HG03575 (cell line): Measurements from ENCODE around the gene NCK1.
"Not testable (repeated sequence)": the region's sequence is repeated elsewhere in the genome, so short reads cannot be mapped to it uniquely, and the experiment has no call there.

Experiments
- ATAC-seq: cut with Tn5 transposase; IDR thresholded peaks from one replicate; pipeline ENCODE4 v1.9.1; 2021; ENCODE audit not compliant: unreplicated experiment, insufficient number of reproducible peaks, low FRiP score; ENCODE audit errors: extremely low read depth

The NCK1 gene

DNA sequence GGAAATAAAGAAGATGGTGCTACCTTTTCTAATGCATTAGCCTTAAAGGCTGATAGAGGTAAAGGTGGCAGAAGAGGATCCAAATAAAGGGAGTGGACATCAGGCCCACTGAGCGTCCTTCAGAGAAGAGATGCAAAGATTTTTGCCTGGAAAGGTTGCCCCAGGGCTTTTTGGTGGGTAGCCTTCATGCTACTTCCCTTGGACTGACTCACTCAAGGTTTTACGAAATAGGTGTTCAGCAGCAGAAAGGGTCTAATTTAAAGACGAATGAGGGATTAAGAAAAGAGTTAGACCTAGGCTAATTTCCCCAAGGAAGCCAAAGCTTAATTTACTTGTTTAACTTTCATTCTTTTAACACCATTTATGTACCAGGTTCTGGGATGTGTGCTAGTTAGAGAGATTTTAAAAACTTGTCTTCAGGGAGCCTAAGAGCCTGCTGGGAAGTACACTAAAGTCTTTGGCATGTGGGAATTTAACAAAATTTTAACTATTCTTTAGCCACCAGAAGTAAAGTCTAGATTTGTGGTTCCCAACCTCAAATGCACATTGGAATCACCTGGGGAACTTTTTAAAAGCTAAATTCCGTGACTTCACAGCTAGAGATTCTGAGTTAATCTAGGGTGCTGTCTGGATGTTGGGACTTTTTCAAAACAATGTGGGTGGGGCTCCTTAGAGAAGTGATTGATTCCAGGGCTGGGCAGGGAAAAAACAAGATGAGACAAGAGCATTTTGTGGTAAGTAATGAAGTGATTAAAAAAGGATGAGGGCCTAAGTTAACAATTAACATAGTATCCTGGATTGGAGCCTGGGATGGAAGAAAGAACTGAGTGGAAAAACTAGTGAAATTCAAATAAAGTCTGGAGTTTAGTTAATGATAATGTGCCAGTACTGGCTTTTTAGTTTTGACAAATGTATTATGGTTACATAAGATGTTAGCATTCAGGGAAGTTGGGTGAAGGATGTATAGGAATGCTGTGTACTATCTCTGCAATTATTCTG, 99.1 kb downstream of the NCK1 start:
- no peak for ATAC-seq

DNA sequence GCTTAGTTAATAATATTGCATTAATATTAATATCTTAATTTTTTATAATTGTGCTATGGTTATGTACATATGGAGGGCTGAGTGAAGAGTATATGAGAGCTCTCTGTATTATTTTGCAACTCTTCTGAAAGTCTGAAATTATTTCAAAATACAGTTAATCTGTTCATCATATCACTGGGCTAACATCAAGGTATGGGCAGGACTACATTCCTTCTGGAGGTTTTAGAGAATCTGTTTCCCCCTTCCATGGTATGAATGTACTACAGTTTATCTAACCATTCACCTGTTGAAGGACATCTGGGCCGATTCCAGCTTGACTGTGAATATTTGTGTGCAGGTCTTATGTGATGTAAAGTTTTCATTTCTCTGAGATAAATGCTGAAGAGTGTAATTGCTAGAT, 100.9 kb downstream of the NCK1 start:
- no peak for ATAC-seq

DNA sequence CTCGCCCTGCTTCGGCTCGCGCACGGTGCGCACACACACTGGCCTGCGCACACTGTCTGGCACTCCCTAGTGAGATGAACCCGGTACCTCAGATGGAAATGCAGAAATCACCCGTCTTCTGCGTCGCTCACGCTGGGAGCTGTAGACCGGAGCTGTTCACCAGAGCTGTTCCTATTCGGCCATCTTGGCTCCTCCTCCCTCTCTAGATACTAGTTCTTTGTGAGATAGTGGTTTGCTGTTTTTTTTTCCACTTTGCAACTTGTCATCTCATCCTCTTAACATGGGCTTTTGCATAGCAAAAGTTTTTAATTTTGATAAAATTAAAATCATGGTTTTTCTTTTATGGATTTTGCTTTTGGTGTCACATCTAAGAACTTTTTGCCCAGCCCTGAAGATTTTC, 107.5 kb downstream of the NCK1 start:
- not testable (repeated sequence) for ATAC-seq

GRCh38 chr3:136973352-136973751, 111.3 kb downstream of the NCK1 start:
- no peak for ATAC-seq

GRCh38 chr3:136974670-136975069, 112.7 kb downstream of the NCK1 start:
- ATAC-seq: no peak

- no peak for ATAC-seq
Observed at GRCh38 chr3:136979204-136979603, 117.2 kb downstream of the NCK1 start.

DNA sequence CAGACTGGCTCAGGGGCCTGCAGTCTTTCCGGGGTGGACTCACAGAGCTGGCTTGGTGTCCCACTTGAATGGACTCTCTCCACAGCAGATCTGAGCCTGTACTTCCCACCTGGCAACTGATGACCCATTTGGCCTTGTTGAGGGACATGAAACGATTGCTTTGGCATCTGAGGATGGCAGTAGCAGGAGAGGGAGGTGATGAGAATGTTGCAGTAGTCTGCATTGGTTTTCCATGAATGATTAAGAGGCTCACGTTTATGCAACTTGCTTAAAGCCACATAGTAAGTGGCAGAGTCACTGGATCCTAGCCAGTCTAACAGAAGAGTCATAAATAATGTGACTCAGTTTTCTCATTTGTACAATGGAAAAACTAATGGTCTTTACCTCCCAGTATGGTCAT, 117.7 kb downstream of the NCK1 start:
- no peak for ATAC-seq

DNA sequence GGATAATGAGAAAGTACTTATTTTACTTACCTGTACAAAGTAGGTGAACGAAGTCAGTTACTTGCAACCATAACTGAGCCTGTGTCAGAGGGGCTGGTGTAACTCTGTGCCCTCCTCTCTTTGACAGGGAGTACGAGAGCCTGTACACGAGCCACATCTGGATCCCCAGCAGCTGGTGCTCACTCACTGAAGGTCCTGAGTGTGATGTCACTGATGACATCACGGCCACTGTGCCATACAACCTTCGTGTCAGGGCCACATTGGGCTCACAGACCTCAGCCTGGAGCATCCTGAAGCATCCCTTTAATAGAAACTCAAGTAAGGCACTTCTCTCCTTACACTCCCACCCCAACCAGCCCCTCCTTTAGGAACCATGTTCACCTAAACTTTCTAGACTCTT, 120.0 kb downstream of the NCK1 start:
- no peak for ATAC-seq

DNA sequence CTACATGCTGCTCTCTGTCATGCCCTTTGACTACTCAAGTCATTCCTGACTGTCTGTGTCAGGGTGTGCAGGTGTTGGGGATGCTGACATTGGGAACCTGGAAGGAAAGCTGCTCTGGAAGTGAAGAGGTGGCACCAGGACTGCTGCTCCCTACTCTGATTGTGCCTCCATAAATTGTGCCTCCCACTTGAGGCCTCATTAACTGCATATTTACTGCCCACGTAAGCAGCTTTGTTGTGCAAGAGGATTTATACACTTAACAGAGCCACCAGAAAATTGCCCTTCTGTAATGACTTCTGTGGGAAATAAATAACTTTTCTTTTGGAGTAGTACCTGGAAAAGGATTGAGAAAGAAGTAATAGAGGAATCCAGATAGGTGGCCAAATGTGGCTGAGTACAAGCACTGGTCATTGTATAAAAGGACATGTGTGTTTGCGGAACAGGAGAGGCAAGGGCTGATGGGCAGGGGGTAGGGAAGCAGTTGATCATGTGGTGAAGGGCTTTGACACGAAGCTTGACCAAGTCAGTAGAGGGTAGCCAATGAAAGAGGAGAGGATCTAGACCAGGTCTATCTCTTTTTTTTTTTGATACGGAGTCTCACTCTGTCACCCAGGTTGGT, 120.6 kb downstream of the NCK1 start:
- ATAC-seq: no peak

DNA sequence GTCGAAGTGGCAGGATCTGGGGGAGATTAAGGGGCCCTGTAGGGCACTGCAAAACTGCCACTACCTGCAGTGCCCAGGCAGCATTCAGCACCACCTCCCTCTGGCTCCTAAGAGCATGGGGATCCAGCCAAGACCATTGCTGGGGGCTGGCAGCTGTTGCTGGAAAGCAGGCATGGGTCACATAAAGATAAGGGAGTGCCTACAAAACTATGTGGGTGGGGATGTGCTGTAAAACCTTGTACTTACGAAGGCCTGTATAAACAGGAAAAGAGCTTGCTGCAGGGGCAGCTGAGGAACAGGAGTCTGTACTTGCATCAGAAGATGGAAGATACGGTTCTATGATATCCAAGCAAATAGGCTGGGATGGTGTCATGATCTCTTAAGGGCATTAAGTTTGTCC, 122.8 kb downstream of the NCK1 start:
- ATAC-seq: no peak

- not testable (repeated sequence) for ATAC-seq
Observed at GRCh38 chr3:136987398-136987980, 125.5 kb downstream of the NCK1 start.

DNA sequence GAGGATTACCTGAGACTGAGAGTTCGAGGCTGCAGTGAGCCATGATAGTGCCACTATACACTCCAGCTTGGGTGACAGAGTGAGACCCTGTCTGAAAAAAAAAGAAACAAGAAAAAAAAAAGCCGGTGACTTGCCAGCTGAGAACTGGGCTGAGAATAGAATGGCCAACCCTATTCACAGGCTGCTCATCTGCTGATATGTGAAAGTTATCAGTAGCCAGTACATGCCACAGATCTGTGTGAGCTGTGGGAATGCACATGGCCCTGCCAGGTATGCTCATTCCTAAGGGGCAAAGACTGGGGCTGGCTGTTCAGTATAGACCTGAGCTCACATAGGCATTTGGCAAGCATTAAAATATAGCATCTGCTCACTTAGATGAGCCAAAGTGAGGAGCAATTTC, 126.6 kb downstream of the NCK1 start:
- ATAC-seq: no peak

DNA sequence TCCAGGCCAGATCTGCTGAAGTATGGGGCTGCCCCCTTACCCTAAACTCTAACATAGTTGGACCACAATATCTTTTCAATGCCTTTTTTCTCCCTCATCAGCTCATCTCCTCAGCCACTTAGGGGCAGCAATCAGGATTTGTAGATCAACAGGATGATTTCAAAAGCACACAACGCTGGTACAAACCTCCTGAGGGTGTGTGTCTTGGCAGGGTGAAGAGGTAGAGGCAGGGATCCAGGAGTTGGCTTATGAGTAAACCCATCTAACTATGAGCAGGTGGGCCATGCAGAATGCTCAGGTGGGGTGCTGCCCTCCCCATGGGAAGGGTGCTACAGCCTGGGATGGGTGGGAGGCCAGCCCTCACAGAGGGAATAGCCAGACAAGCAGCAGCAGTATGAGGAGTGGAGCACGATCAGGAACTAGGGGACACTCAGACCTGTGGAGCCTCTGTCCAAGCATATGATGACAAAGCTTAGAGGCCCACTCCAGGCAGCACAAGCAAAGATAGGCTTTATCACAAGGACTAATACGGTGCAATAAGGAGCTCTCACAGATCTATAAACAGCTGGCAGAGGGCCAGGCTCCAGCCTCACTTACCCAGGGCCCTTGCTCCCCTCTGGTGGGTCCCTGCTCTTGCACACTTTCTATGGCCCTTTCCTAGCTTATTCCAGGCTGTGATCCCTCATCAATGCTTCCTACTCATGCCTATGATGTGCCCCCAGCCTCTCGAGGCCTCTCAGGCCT, 127.9 kb downstream of the NCK1 start:
- ATAC-seq: no peak

- ATAC-seq: no peak
Observed at GRCh38 chr3:136990826-136991225, 128.8 kb downstream of the NCK1 start.

DNA sequence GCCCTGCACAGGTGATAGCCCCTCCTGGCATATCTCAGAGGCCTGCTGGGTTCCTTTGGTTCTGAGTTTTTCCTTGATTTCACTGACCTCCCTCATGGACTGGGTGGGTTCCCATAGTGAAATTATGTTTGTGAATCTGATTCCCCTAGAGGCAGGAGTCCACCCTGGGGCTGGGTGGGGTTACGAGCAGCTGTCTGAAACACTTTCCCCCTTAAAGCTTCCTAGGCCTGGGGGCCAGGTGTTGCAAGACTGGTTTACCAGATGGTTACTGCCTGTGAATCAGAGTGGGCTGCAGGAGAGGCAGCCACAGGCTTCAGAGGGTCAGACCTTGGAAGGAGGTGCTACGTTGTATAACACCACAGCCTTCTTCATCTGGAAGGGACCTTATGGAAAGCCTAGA, 130.1 kb downstream of the NCK1 start:
- ATAC-seq: no peak

GRCh38 chr3:136994772-136995516, 132.9 kb downstream of the NCK1 start:
- ATAC-seq: no peak

DNA sequence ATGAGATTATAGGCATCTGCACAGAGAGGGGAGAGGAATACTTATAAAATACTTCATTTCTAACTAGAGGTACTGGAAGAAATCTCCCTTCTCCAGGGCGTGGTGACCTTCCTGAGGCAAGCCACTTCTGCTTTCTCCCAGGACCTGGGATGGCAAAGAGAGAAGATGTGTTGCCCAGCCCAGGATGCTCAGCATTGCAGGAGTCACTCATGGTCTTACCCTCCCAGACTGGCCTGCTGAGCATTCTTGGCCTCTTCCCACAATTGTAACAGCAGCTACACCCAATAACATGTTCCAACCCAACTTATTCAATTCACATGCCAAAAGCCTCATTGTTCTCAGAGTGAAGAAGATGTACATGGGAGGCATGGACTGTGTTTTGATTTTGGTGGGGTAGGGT, 133.6 kb downstream of the NCK1 start:
- no peak for ATAC-seq
